Neural cell (in vitro differentiated cells): Measurements from ENCODE around the gene MYO7B. TPM values are rescaled to one million over a fixed set of nuclear protein-coding genes. Genes with fewer than 3 reads are reported as not detected.

Experiments
- H2AFZ ChIP-seq: fragments of 200-600, 300-800 bp; sonication (generic), shearing (Covaris generic); 2 replicates; pipeline ENCODE4 v1.6.0; 2014; ENCODE audit warnings: low read depth, mild to moderate bottlenecking, antibody characterized with exemption, low read length, moderate library complexity
- H3F3A ChIP-seq: fragments of 200-600 bp; shearing (Covaris generic); 2 replicates; pipeline ENCODE4 v1.6.1; 2016; ENCODE audit warnings: mild to moderate bottlenecking, moderate library complexity, mixed read lengths, antibody characterized with exemption, low read length; ENCODE audit not compliant: insufficient read depth, poor library complexity, severe bottlenecking
- H3K27ac ChIP-seq: fragments of 200-600, 300-800 bp; sonication (generic), shearing (Covaris generic); 2 replicates; pipeline ENCODE4 v1.5.1; 2014; ENCODE audit warnings: mild to moderate bottlenecking, low read length, moderate library complexity
- H3K27me3 ChIP-seq: fragments of 300-800, 200-600 bp; sonication (generic), shearing (Covaris generic); 2 replicates; pipeline ENCODE4 v1.6.0; 2014; ENCODE audit warnings: mild to moderate bottlenecking, low read depth, low read length, moderate library complexity; ENCODE audit not compliant: insufficient read depth
- H3K36me3 ChIP-seq: fragments of 300-800, 200-600 bp; sonication (generic), shearing (Covaris generic); 2 replicates; pipeline ENCODE4 v1.5.1; 2014; ENCODE audit warnings: mild to moderate bottlenecking, antibody characterized with exemption, low read length, moderate library complexity; ENCODE audit not compliant: insufficient read depth
- H3K4me2 ChIP-seq: fragments of 300-800, 200-600 bp; sonication (generic), shearing (Covaris generic); 2 replicates; pipeline ENCODE4 v1.6.0; 2014; ENCODE audit warnings: mild to moderate bottlenecking, low read length
- H3K4me3 ChIP-seq: fragments of 300-800, 200-600 bp; sonication (generic), shearing (Covaris generic); 2 replicates; pipeline ENCODE4 v1.5.1; 2014; ENCODE audit warnings: mild to moderate bottlenecking, low read length, moderate library complexity
- H3K79me2 ChIP-seq: fragments of 200-600 bp; shearing (Covaris generic); replicated peaks from 2 replicates; pipeline ENCODE4 v1.6.0; 2014; ENCODE audit warnings: mild to moderate bottlenecking, low read length, moderate library complexity; ENCODE audit not compliant: insufficient read depth
- H3K9ac ChIP-seq: fragments of 300-800, 200-600 bp; sonication (generic), shearing (Covaris generic); 2 replicates; pipeline ENCODE4 v1.6.1; 2016; ENCODE audit warnings: mild to moderate bottlenecking, low read length, mixed read lengths
- H3K9me2 ChIP-seq: fragments of 200-600 bp; shearing (Covaris generic); 2 replicates; pipeline ENCODE4 v1.6.1; 2016; ENCODE audit warnings: mild to moderate bottlenecking, low read length, mixed read lengths; ENCODE audit not compliant: insufficient read depth
- H3K9me3 ChIP-seq: fragments of 200-600, 300-800 bp; sonication (generic), shearing (Covaris generic); 2 replicates; pipeline ENCODE4 v1.6.1; 2016; ENCODE audit warnings: mild to moderate bottlenecking, mixed run types, low read length, moderate library complexity, mixed read lengths
- H4K20me1 ChIP-seq: fragments of 200-600 bp; shearing (Covaris generic); 2 replicates; pipeline ENCODE4 v1.6.1; 2016; ENCODE audit warnings: mild to moderate bottlenecking, mixed run types; ENCODE audit not compliant: insufficient read depth
- CTCF ChIP-seq: fragments of 450-650 bp; IDR thresholded peaks from 2 replicates; pipeline ENCODE4 v1.5.1; 2014; ENCODE audit warnings: antibody characterized with exemption, mild to moderate bottlenecking, moderate library complexity; ENCODE audit not compliant: poor library complexity, severe bottlenecking
- EP300 ChIP-seq: fragments of 450-650 bp; conservative IDR thresholded peaks from 2 replicates; pipeline ENCODE4 v1.6.1; 2014; ENCODE audit warnings: antibody characterized with exemption, mild to moderate bottlenecking, moderate library complexity; ENCODE audit not compliant: poor library complexity, severe bottlenecking
- EZH2 ChIP-seq: fragments of 200-600, 300-800 bp; shearing (Covaris generic), sonication (generic); IDR thresholded peaks from 2 replicates; pipeline ENCODE4 v1.6.1; 2014; ENCODE audit warnings: antibody characterized with exemption, low read length, borderline replicate concordance, mild to moderate bottlenecking; ENCODE audit not compliant: insufficient read depth, poor library complexity, severe bottlenecking
- MXI1 ChIP-seq: fragments of 450-650 bp; conservative IDR thresholded peaks from 2 replicates; pipeline ENCODE4 v1.6.1; 2014; ENCODE audit warnings: antibody characterized with exemption, mild to moderate bottlenecking; ENCODE audit not compliant: poor library complexity, severe bottlenecking
- POLR2AphosphoS5 ChIP-seq: IDR thresholded peaks from 2 replicates; pipeline ENCODE4 v1.6.1; 2012
- RAD21 ChIP-seq: fragments of 450-650 bp; conservative IDR thresholded peaks from 2 replicates; pipeline ENCODE4 v1.6.1; 2014; ENCODE audit warnings: antibody characterized with exemption, mild to moderate bottlenecking, moderate library complexity
- SMC3 ChIP-seq: fragments of 450-650 bp; conservative IDR thresholded peaks from 2 replicates; pipeline ENCODE4 v1.6.1; 2014; ENCODE audit warnings: antibody characterized with exemption, mild to moderate bottlenecking, moderate library complexity; ENCODE audit not compliant: poor library complexity
- TAF1 ChIP-seq: IDR thresholded peaks from 2 replicates; pipeline ENCODE4 v1.6.1; 2012; ENCODE audit warnings: low read depth
- polyA plus RNA-seq: library from polyadenylated mRNA; depleted of rRNA; stranded (reverse); fragments of >200 nt; gene quantifications from 2 replicates; pipeline ENCODE4 v1.2.3, GENCODE V29; 2014
- TF ChIP-seq, protein P1 (sequence below): IDR thresholded peaks from 2 replicates; pipeline ENCODE4 v1.6.1; 2012; ENCODE audit warnings: borderline replicate concordance

MYO7B gene
- polyA plus RNA-seq, 1 donor from 2014 or later = 0.16 TPM

GRCh38 chr2:127532296-127532695, 3.2 kb upstream of the MYO7B start:
- no peaks in the 10 kb centered on the region for H3K9me3 ChIP-seq

DNA sequence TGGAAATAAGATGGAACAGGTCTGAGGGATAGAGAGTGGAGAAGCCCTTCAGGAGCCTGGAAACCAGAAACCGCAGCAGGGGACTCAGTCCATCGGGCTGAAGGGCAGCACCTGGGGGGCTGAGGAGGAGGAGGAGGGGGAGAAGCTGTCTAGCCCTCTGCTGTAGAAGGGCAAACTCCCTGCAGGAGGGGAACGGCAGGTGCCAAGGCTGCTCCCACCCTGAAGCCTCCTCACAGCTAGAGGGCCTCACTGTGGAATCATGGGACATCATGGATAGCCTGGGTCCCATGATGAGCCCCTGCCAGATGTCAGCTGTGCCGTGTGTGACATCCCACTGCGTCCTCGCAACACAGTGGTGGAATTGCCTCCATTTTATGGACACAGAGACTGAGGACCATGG, 435 bp downstream of the MYO7B start:
- Histone ChIP-seq H3K36me3 (no peaks in the 10 kb centered on the region), H3K9ac (no peak overlapping the region), H3F3A (no peaks in the 10 kb centered on the region), H3K9me3 (no peaks in the 10 kb centered on the region), H3K9me2 (no peaks in the 10 kb centered on the region), H2AFZ (no peak overlapping the region), H3K79me2 (no peaks in the 10 kb centered on the region), H3K4me3 (no peak overlapping the region), H3K4me2 (no peak overlapping the region), H3K27me3 (no peaks in the 10 kb centered on the region), H4K20me1 (no peaks in the 10 kb centered on the region), H3K27ac (no peak overlapping the region)
- TF ChIP-seq, protein P1, sequence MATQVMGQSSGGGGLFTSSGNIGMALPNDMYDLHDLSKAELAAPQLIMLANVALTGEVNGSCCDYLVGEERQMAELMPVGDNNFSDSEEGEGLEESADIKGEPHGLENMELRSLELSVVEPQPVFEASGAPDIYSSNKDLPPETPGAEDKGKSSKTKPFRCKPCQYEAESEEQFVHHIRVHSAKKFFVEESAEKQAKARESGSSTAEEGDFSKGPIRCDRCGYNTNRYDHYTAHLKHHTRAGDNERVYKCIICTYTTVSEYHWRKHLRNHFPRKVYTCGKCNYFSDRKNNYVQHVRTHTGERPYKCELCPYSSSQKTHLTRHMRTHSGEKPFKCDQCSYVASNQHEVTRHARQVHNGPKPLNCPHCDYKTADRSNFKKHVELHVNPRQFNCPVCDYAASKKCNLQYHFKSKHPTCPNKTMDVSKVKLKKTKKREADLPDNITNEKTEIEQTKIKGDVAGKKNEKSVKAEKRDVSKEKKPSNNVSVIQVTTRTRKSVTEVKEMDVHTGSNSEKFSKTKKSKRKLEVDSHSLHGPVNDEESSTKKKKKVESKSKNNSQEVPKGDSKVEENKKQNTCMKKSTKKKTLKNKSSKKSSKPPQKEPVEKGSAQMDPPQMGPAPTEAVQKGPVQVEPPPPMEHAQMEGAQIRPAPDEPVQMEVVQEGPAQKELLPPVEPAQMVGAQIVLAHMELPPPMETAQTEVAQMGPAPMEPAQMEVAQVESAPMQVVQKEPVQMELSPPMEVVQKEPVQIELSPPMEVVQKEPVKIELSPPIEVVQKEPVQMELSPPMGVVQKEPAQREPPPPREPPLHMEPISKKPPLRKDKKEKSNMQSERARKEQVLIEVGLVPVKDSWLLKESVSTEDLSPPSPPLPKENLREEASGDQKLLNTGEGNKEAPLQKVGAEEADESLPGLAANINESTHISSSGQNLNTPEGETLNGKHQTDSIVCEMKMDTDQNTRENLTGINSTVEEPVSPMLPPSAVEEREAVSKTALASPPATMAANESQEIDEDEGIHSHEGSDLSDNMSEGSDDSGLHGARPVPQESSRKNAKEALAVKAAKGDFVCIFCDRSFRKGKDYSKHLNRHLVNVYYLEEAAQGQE = no peak
- no peak for TF ChIP-seq MXI1
- TF ChIP-seq RAD21 = no peak
- TF ChIP-seq EZH2 = no peak
- no peak for TF ChIP-seq CTCF
- no peak for TF ChIP-seq POLR2AphosphoS5
- TF ChIP-seq SMC3 = no peak
- TF ChIP-seq TAF1 = no peak
- TF ChIP-seq EP300 = no peak

More at GRCh38 chr2:127532296-127532695, 3.2 kb upstream of the MYO7B start:
- peaks cover 5% of the 10 kb centered on the region for H3F3A ChIP-seq
- H3K27ac ChIP-seq = no peak overlapping the region
- no peak overlapping the region for H2AFZ ChIP-seq
- no peaks in the 10 kb centered on the region for H3K79me2 ChIP-seq
- H3K27me3 ChIP-seq = no peaks in the 10 kb centered on the region
- H3K36me3 ChIP-seq = no peaks in the 10 kb centered on the region
- no peak overlapping the region for H3K4me2 ChIP-seq
- H3K9ac ChIP-seq = no peak overlapping the region
- H4K20me1 ChIP-seq = no peaks in the 10 kb centered on the region
- H3K9me2 ChIP-seq = no peaks in the 10 kb centered on the region
- TF ChIP-seq SMC3 = no peak
- no peak for TF ChIP-seq MXI1
- TF ChIP-seq POLR2AphosphoS5 = no peak
- TF ChIP-seq EP300 = no peak
- no peak overlapping the region for H3K4me3 ChIP-seq
